ENCODE data around the gene PIK3C2G. TPM values are rescaled to one million over a fixed set of nuclear protein-coding genes. Genes with fewer than 3 reads are reported as not detected.

PIK3C2G gene
- total and polyA plus RNA-seq, 10 of the 15 experiments (the other 5 are each of a cell fraction or from before 2014, with no cell fraction given) = not detected

DNA sequence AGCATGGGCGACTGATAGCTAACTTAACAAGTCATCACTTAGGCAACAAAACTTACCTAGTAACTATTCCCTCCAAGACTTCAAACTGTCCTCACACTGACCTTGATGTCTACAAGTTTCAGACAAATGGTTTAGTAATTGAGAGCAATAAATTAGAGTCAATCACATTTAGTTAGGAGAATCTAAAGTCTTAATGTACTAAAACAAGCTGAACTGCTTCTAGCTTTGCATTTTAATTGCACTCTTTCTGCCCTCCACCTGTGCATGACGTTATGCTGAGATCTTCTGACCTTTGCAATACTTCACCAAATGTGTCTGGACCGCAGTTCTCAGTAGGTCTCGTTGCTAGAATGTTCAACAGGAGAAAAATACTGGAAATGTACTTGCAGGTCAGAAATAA lies 158.0 kb downstream of the PIK3C2G start:
- DNase-seq (ENCODE audit: low read depth, low spot score) = no peak
- ChIA-PET POLR2A (no interaction called here), SMC1A (ENCODE audit: uncharacterized antibody, unreplicated experiment) (no interaction called here), RAD21 (ENCODE audit: unreplicated experiment) (no interaction called here), CTCF (no interaction called here)
- ATAC-seq = no peak
- in situ Hi-C loops (cut with MboI) = no loop called here
- Histone ChIP-seq H4K20me1 (ENCODE audit: control insufficient read depth, insufficient read depth) (no peaks in the 10 kb centered on the region), H2AFZ (ENCODE audit: control insufficient read depth, low read depth, low read length) (no peak overlapping the region), H3K79me2 (ENCODE audit: control insufficient read depth, insufficient read depth, low read length) (no peaks in the 10 kb centered on the region), H3K4me3 (no peak overlapping the region), H3K4me2 (ENCODE audit: control insufficient read depth, insufficient read depth) (no peak overlapping the region), H3K36me3 (ENCODE audit: control insufficient read depth in 2 of 2, insufficient read depth in 2 of 2, low read length in 1 of 2) (no peaks in the 10 kb centered on the region), H3K9ac (ENCODE audit: control insufficient read depth, insufficient read depth, low read length) (no peak overlapping the region), H3K27me3 (replicated peaks in 1 of 2; ENCODE audit: control insufficient read depth in 2 of 2, insufficient read depth in 2 of 2, low read length in 1 of 2) (no peaks in the 10 kb centered on the region), H3K9me3 (replicated peaks; ENCODE audit: control insufficient read depth, insufficient read depth, low read length) (no peaks in the 10 kb centered on the region), H3K27ac (ENCODE audit: control insufficient read depth, insufficient read depth) (no peak overlapping the region), H3K4me1 (ENCODE audit: control insufficient read depth, insufficient read depth, low read length) (no peaks in the 10 kb centered on the region)
- TF ChIP-seq CHD4 (IDR thresholded peaks at IDR 0.05) (no peak), CBFB (IDR thresholded peaks at IDR 0.05; ENCODE audit: low read depth) (no peak), E2F4 (IDR thresholded peaks at IDR 0.05; ENCODE audit: low read depth, low read length) (no peak), ESRRA (IDR thresholded peaks at IDR 0.05; ENCODE audit: low read length) (no peak), ZNF217 (IDR thresholded peaks at IDR 0.05) (no peak), JUNB (IDR thresholded peaks at IDR 0.05) (no peak), EED (IDR thresholded peaks at IDR 0.05; ENCODE audit: low read depth) (no peak)
- TF ChIP-seq, protein P1, sequence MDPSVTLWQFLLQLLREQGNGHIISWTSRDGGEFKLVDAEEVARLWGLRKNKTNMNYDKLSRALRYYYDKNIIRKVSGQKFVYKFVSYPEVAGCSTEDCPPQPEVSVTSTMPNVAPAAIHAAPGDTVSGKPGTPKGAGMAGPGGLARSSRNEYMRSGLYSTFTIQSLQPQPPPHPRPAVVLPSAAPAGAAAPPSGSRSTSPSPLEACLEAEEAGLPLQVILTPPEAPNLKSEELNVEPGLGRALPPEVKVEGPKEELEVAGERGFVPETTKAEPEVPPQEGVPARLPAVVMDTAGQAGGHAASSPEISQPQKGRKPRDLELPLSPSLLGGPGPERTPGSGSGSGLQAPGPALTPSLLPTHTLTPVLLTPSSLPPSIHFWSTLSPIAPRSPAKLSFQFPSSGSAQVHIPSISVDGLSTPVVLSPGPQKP (IDR thresholded peaks at IDR 0.05; ENCODE audit: low read depth, low read length) = no peak
- FAIRE-seq = no peak
- 0% methylated on average over 4 of the region's 4 CpGs for WGBS (ENCODE audit: insufficient coverage, insufficient replicate concordance, low lambda C conversion rate, missing lambda C conversion rate)
- BruUV-seq (replicated peaks) = no TSS peak
- intact Hi-C loops (cut with micrococcal nuclease; ENCODE audit: unreplicated experiment) = no loop called here

Data from GM12878 (cell line).